GM12878 (cell line): ENCODE measurements around the gene TDRD7.

Experiments used
- ASH2L ChIP-seq: fragments of 300-600, 200-600 bp; sonication (generic); IDR thresholded peaks from 2 replicates; pipeline ENCODE4 v1.6.1; 2017; ENCODE audit warnings: low read depth, mild to moderate bottlenecking, borderline replicate concordance
- ATF2 ChIP-seq: IDR thresholded peaks from 2 replicates; pipeline ENCODE4 v1.6.1; 2012; ENCODE audit warnings: low read length, inconsistent platforms
- CTCF ChIP-seq, 3 experiments: IDR thresholded peaks in 2 of 3; conservative IDR thresholded peaks in 1 of 3; 2 replicates each; pipeline ENCODE4 v1.5.1; 2011; ENCODE audit warnings: low read depth in 3 of 3, low read length in 3 of 3, mild to moderate bottlenecking in 3 of 3, control low read depth in 2 of 3, moderate library complexity in 2 of 3, inconsistent platforms in 1 of 3, mixed read lengths in 1 of 3; ENCODE audit not compliant: control insufficient read depth in 2 of 3, insufficient read depth in 1 of 3; ENCODE audit errors: extremely low read depth in 1 of 3
- EP300 ChIP-seq, 2 experiments: fragments of 150-350 bp in 1 of 2; IDR thresholded peaks; 2 replicates each; pipeline ENCODE4 v1.6.1; 2011 to 2012; ENCODE audit warnings: low read depth in 2 of 2, low read length in 2 of 2, borderline replicate concordance in 1 of 2, improper control_type of control experiment in 1 of 2, inconsistent platforms in 1 of 2; ENCODE audit not compliant: control insufficient read depth in 1 of 2
- EZH2 ChIP-seq: IDR thresholded peaks from 2 replicates; pipeline ENCODE4 v1.6.1; 2012; ENCODE audit warnings: low read depth, mild to moderate bottlenecking, control low read depth, inconsistent platforms, low read length, borderline replicate concordance; ENCODE audit not compliant: control insufficient read depth
- KDM1A ChIP-seq: fragments of 200-600 bp; sonication (generic); IDR thresholded peaks from 2 replicates; pipeline ENCODE4 v1.6.1; 2016; ENCODE audit warnings: borderline replicate concordance
- MLLT1 ChIP-seq: fragments of 450-650 bp; IDR thresholded peaks from 2 replicates; pipeline ENCODE4 v1.6.1; 2016; ENCODE audit warnings: mild to moderate bottlenecking
- MTA3 ChIP-seq: IDR thresholded peaks from 2 replicates; pipeline ENCODE4 v1.6.1; 2012; ENCODE audit warnings: low read length, inconsistent platforms, borderline replicate concordance
- POLR2A ChIP-seq: IDR thresholded peaks from 2 replicates; pipeline ENCODE4 v1.6.1; 2011; ENCODE audit warnings: low read depth, mild to moderate bottlenecking, low read length
- POLR2AphosphoS2 ChIP-seq: IDR thresholded peaks from 2 replicates; pipeline ENCODE4 v1.6.1; 2011; ENCODE audit warnings: low read depth, mild to moderate bottlenecking, low read length, improper control_type of control experiment, moderate library complexity
- RAD21 ChIP-seq: IDR thresholded peaks from 2 replicates; pipeline ENCODE4 v1.6.1; 2011; ENCODE audit warnings: mild to moderate bottlenecking, low read depth, low read length, moderate library complexity; ENCODE audit not compliant: insufficient read depth
- RCOR1 ChIP-seq: conservative IDR thresholded peaks from 2 replicates; pipeline ENCODE4 v1.6.1; 2012; ENCODE audit warnings: low read depth, low read length, improper control_type of control experiment

GRCh38 chr9:97519441-97519970, 107.6 kb downstream of the TDRD7 start:
- TF ChIP-seq ASH2L, result no peak
- no peak for TF ChIP-seq EZH2
- TF ChIP-seq CTCF (IDR thresholded peaks at IDR 0.05 in 2 of 3, conservative IDR thresholded peaks at IDR 0.05 in 1 of 3; ENCODE audit: control insufficient read depth in 2 of 3, extremely low read depth in 1 of 3, insufficient read depth in 1 of 3, low read depth in 3 of 3, low read length in 3 of 3), result no peak
- no peak for TF ChIP-seq POLR2A
- no peak for TF ChIP-seq EP300 (IDR thresholded peaks at IDR 0.05; ENCODE audit: borderline replicate concordance in 1 of 2, control insufficient read depth in 1 of 2, low read depth in 2 of 2, low read length in 2 of 2)
- no peak for TF ChIP-seq POLR2AphosphoS2
- TF ChIP-seq RCOR1, result no peak
- TF ChIP-seq RAD21, result no peak
- no peak for TF ChIP-seq KDM1A
- TF ChIP-seq MLLT1, result no peak
- no peak for TF ChIP-seq MTA3
- TF ChIP-seq ATF2, result no peak
